HEK293 (cell line): ENCODE results near the gene RASSF8.

ENCODE experiments used
- BCL11B ChIP-seq: fragments of 450-650 bp; formaldehyde crosslinking; IDR thresholded peaks from 2 replicates; pipeline ENCODE4 v1.5.1; 2016; ENCODE audit warnings: low read depth, missing biosample characterization, missing genetic modification characterization
- CTCF ChIP-seq: fragments of 450-650 bp; formaldehyde crosslinking; IDR thresholded peaks from 2 replicates; pipeline ENCODE4 v1.5.1; 2016; ENCODE audit warnings: missing biosample characterization, missing genetic modification characterization
- FEZF1 ChIP-seq: fragments of 450-650 bp; formaldehyde crosslinking; IDR thresholded peaks from 2 replicates; pipeline ENCODE4 v1.5.1; 2016; ENCODE audit warnings: missing biosample characterization, missing genetic modification characterization
- TCF7L2 ChIP-seq: IDR thresholded peaks from 2 replicates; pipeline ENCODE4 v1.6.1; 2011; ENCODE audit warnings: low read depth, mild to moderate bottlenecking, inconsistent platforms, low read length, moderate library complexity, borderline replicate concordance
- TSHZ1 ChIP-seq: fragments of 450-650 bp; formaldehyde crosslinking; IDR thresholded peaks from 2 replicates; pipeline ENCODE4 v1.5.1; 2016; ENCODE audit warnings: missing biosample characterization, missing genetic modification characterization, borderline replicate concordance
- ZFP41 ChIP-seq: fragments of 450-650 bp; formaldehyde crosslinking; IDR thresholded peaks from 2 replicates; pipeline ENCODE4 v1.5.1; 2016; ENCODE audit warnings: missing biosample characterization, missing genetic modification characterization, borderline replicate concordance
- ZNF174 ChIP-seq: fragments of 450-650 bp; formaldehyde crosslinking; IDR thresholded peaks from 2 replicates; pipeline ENCODE4 v1.5.0; 2017; ENCODE audit warnings: missing biosample characterization, mild to moderate bottlenecking, missing genetic modification characterization
- ZNF24 ChIP-seq: fragments of 450-650 bp; formaldehyde crosslinking; IDR thresholded peaks from 2 replicates; pipeline ENCODE4 v1.5.1; 2016; ENCODE audit warnings: missing biosample characterization, missing genetic modification characterization
- ZNF354C ChIP-seq: fragments of 450-650 bp; formaldehyde crosslinking; IDR thresholded peaks from 2 replicates; pipeline ENCODE4 v1.5.1; 2016; ENCODE audit warnings: missing biosample characterization, missing genetic modification characterization, low read depth, borderline replicate concordance
- ZNF521 ChIP-seq: fragments of 450-650 bp; formaldehyde crosslinking; IDR thresholded peaks from 2 replicates; pipeline ENCODE4 v1.5.1; 2017; ENCODE audit warnings: missing biosample characterization, mild to moderate bottlenecking, missing genetic modification characterization
- ZNF670 ChIP-seq: fragments of 450-650 bp; formaldehyde crosslinking; IDR thresholded peaks from 2 replicates; pipeline ENCODE4 v1.5.1; 2016; ENCODE audit warnings: missing biosample characterization, missing genetic modification characterization, low read depth
- ZSCAN30 ChIP-seq: fragments of 450-650 bp; IDR thresholded peaks from 2 replicates; pipeline ENCODE4 v1.5.1; 2018; ENCODE audit warnings: missing biosample characterization, mild to moderate bottlenecking, missing genetic modification characterization, moderate library complexity
- TF ChIP-seq, protein P1 (sequence below): fragments of 450-650 bp; formaldehyde crosslinking; IDR thresholded peaks from 2 replicates; pipeline ENCODE4 v1.5.1; 2016; ENCODE audit warnings: missing biosample characterization, missing genetic modification characterization

GRCh38 chr12:26042645-26043044 lies 84.2 kb downstream of the RASSF8 start:
- TF ChIP-seq CTCF (tag by site-specific recombination) (no peak), FEZF1 (tag by site-specific recombination) (no peak), TSHZ1 (tag by site-specific recombination) (no peak), BCL11B (tag by site-specific recombination) (no peak), ZSCAN30 (no peak), ZNF521 (tag by site-specific recombination) (no peak), ZNF354C (tag by site-specific recombination) (no peak), ZFP41 (no peak), ZNF24 (tag by site-specific recombination) (no peak), ZNF670 (no peak), TCF7L2 (no peak), ZNF174 (tag by site-specific recombination) (no peak)
- TF ChIP-seq, protein P1, sequence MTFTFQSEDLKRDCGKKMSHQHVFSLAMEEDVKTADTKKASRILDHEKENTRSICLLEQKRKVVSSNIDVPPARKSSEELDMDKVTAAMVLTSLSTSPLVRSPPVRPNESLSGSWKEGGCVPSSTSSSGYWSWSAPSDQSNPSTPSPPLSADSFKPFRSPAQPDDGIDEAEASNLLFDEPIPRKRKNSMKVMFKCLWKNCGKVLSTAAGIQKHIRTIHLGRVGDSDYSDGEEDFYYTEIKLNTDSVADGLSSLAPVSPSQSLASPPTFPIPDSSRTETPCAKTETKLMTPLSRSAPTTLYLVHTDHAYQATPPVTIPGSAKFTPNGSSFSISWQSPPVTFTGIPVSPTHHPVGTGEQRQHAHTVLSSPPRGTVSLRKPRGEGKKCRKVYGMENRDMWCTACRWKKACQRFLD (tag by site-specific recombination), result no peak
